A172 (cell line): ENCODE results near the gene TRIM13. TPM values are rescaled to one million over a fixed set of nuclear protein-coding genes. Genes with fewer than 3 reads are reported as not detected.

ENCODE experiments used
- DNase-seq: peaks from one replicate; pipeline ENCODE4 v3.0.0-alpha.2; 2015; ENCODE audit warnings: low spot score
- total RNA-seq: library from RNA; depleted of rRNA; stranded (reverse); fragments of >200 nt; shearing (Covaris generic); gene quantifications from 2 replicates; pipeline ENCODE4 v1.2.3, GENCODE V29; 2014

Gene TRIM13
- total RNA-seq, 1 experiment from 2014 or later, result 26.8 TPM

GRCh38 chr13:49996161-49996915, 504 bp upstream of the TRIM13 start:
- peak; percentile 54 for DNase-seq

DNA sequence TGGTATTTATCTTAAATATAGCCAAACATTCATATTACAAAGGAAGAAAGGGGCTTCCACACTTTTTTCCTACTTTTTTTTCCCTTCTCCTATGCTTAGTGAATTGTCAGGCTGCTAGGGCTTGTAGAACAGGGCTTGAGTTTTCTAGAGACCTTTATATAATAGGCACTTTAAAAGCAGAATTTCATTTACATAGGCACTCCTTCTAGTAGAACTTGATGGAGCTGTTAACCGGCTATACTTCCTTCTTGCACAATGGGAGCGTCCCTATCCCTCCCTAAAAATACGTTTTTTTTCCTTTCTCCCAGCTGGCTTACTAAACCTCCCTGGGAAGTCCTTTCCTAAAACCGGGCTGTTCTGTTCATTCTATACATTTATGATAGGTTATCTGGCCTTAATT, 1.1 kb downstream of the TRIM13 start:
- DNase-seq, result no peak

DNA sequence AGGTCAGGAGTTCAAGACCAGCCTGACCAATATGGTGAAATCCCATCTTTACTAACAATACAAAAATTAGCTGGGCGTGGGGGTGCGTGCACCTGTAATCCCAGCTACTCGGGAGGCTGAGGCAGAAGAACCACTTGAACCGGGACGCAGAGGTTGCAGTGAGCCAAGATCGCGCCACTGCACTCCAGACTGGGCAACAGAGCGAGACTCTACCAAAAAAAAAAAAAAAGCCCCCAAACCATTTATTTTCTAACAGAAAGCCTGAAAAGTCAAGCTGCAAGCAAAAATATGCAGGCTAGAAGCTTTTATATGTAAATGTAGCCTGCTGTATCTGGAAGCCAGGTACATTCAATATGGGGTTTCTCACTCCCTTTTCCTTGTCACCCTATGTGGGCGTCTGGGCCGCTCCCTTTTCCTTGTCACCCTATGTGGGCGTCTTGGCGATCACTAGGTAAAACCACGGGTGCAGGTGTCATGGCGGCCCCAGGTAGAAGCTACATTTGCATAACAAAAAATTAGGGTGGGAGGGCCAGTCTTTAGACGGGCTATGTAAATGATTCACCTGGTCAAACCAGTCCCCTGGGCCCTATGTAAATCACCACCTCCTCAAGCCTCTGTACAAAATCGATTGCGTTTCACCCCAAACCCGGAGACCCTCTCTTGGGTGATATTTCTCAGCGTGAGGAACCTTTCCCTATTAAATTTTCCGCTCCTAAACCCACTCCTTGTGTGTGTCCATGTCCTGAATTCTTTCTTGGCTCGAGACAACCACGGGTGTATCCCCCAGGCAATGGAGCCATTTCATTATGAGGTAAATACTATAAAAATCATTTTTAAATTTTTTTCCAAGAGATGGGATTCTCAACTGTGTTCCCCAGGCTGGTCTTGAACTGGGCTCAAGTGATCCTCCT, 2.1 kb downstream of the TRIM13 start:
- DNase-seq, result no peak

- no peak for DNase-seq
Measured at GRCh38 chr13:50001287-50001686, 4.4 kb downstream of the TRIM13 start.

- no peak for DNase-seq
Measured at GRCh38 chr13:50006426-50007135, 9.7 kb downstream of the TRIM13 start.

DNA sequence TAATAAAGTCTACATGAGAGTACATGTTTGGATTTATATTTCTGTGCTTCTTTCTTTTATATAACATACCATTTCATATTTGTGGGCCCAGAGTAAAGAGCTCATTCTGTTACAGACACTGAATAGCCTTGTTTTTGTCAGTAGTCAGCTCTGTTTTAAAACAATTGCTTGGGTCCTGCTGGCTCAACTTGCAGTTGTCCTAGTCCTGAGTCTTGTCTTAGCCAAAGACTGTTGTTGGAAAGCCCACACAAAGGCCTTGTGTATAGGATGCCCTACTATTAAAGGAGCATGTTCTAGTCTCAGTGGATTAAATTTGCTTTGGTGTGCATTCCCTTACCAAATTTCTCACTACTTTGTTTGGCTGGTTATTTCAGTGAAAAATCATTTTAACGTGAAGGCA, 14.6 kb downstream of the TRIM13 start:
- DNase-seq, result no peak

DNA sequence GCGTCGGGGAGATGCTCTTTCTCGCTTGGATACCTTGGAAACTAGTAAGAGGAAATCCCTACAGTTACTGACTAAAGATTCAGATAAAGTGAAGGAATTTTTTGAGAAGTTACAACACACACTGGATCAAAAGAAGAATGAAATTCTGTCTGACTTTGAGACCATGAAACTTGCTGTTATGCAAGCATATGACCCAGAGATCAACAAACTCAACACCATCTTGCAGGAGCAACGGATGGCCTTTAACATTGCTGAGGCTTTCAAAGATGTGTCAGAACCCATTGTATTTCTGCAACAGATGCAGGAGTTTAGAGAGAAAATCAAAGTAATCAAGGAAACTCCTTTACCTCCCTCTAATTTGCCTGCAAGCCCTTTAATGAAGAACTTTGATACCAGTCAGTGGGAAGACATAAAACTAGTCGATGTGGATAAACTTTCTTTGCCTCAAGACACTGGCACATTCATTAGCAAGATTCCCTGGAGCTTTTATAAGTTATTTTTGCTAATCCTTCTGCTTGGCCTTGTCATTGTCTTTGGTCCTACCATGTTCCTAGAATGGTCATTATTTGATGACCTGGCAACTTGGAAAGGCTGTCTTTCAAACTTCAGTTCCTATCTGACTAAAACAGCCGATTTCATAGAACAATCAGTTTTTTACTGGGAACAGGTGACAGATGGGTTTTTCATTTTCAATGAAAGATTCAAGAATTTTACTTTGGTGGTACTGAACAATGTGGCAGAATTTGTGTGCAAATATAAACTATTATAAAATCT, 15.7 kb downstream of the TRIM13 start:
- DNase-seq, result no peak

- DNase-seq, result no peak
Measured at GRCh38 chr13:50014386-50014785, 17.5 kb downstream of the TRIM13 start.

DNA sequence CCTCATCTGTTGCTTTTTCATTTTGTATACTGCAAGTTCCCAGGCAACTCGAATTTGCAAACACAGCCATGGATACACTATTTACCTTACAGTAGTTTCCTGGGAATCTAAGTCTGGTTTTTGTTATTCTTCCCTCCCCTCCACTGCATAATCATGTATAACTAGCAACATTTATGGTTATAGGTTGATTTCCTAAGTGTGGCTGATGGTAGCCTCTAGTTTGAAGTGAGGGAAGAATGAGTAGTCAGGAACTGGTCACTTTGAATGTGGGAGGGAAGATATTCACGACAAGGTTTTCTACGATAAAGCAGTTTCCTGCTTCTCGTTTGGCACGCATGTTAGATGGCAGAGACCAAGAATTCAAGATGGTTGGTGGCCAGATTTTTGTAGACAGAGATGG, 18.4 kb downstream of the TRIM13 start, which contains the start of gene KCNRG:
Gene KCNRG, plus strand, starts transcription at position 187 of the 400 bp plus-strand sequence. Its CDS starts 50 bp downstream, at position 237.
- no peak for DNase-seq

DNA sequence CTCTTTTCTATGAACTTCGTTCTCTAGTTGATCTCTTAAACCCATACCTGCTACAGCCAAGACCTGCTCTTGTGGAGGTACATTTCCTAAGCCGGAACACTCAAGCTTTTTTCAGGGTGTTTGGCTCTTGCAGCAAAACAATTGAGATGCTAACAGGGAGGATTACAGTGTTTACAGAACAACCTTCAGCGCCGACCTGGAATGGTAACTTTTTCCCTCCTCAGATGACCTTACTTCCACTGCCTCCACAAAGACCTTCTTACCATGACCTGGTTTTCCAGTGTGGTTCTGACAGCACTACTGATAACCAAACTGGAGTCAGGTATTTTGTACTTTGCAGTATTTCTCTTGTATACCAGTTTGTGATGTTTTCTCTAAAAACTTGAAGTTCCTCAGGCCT, 18.9 kb downstream of the TRIM13 start:
- DNase-seq, result no peak

- DNase-seq, result no peak
Measured at GRCh38 chr13:50016444-50016843, 19.6 kb downstream of the TRIM13 start.

GRCh38 chr13:50017819-50018218, 21.0 kb downstream of the TRIM13 start:
- no peak for DNase-seq

DNA sequence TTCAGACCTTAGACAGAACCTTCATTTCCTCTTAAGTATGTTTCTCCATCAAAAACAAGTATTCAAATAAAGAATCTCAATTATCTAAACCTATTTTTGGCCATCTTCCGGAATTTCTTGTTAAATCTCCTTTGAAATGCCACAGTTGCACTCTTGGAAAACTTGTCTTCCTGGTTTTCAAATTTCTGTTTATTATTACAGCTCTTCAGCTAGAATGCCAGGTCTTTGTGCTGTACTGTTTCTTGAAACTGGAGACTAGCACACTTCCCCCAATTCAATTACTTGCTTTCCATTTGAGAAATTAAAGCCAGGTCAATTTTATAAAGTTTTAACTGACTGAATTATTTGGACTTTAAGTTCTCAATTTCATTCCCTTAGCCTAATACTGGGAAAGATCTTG, 28.6 kb downstream of the TRIM13 start:
- DNase-seq, result no peak

DNA sequence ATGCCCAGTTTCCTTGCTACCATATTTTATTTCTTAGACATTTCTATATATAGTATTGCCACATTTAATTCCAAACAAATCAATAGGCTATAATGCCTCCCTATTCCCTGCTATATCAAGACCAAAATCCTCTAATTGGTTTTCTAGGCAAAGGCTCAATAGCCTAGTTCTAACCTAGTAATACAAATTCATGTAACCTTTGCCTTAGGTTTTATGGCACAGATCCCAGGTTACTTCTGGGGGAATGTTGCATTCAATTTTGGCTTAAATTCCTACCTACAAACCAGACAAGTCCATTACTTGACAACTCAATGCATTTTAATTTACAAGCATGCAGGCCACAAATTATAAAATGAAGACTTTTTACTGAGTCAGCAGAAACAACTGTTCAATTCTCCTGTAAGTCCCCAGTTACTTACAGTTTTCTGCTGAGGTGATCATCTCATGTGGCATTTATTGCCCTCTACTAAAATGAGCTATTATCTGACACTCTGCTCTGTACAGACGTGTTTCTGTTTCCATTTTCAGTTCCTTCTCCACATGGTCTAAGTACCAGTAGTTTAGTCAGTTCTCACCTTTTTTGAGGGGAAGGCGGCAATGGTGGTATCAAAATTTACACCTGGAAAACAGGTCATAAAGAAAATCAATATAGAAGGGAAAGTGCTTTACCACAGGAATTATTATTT, 30.1 kb downstream of the TRIM13 start:
- no peak for DNase-seq

- no peak for DNase-seq
Measured at GRCh38 chr13:50030315-50030714, 33.5 kb downstream of the TRIM13 start.

GRCh38 chr13:50033725-50034124, 36.9 kb downstream of the TRIM13 start:
- no peak for DNase-seq

DNA sequence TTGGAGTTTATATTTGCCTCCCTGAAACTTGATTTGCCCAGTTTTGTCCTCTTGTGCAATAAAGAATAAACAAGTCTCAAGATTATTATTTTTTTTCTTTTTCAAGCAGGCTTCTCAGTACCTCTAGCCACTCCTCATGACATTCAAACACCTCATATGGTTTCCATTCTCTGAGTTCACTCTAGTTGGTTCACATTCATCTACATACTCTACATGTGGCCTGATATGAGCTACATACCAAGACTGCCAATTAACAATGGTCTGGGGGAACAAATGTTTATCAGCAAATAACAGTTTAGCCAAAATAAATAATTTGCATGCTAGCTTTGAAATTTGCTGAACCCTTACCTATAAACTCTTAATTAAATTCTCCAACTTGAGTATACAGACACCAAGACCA, 40.9 kb downstream of the TRIM13 start:
- no peak for DNase-seq

DNA sequence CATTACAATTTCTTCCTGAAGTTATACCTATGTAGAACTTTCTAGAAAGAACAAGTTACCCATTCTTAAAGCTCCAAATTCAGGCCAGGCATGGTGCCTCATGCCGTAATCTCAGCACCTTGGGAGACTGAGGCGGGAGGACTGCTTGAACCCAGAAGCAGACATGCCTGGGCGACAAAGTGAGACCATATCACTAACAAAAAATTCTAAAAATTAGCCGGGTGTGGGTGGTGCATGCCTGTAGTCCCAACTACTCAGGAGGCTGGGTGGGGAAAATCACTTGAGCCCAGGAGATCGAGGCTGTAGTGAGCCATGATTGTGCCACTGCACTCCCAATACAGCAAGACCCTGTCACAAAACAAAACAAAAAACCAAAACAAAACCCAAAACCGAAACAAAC, 41.4 kb downstream of the TRIM13 start:
- DNase-seq, result no peak

DNA sequence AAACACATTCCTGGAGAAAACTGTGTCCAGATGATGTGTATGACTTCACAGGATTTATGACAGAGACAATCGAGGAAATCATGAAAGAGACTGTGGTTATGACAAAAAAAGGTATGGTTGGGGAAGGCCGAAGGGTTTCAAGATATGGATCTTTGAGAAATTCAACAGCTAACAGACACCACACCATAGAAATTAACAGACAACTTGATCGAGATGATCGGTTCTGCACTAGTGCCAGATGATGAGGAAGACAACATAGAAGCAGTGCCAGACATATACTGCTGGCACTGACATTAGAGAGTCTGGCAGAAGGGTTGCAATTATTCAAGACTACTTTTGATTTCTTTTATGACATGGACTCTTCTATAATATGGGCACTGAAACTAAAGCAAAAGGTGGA, 55.6 kb downstream of the TRIM13 start:
- no peak for DNase-seq

GRCh38 chr13:50053844-50054243, 57.0 kb downstream of the TRIM13 start:
- DNase-seq, result no peak

GRCh38 chr13:50055454-50055853, 58.6 kb downstream of the TRIM13 start:
- DNase-seq, result no peak
